GM12801 (cell line): ENCODE data around the gene RPS6KB1.

Experiments
- TF ChIP-seq, protein P1 (sequence below): IDR thresholded peaks from one replicate; pipeline ENCODE4 v1.5.1; 2011; ENCODE audit warnings: control low read depth; ENCODE audit not compliant: insufficient read length; ENCODE audit errors: extremely low read depth

RPS6KB1 gene

DNA sequence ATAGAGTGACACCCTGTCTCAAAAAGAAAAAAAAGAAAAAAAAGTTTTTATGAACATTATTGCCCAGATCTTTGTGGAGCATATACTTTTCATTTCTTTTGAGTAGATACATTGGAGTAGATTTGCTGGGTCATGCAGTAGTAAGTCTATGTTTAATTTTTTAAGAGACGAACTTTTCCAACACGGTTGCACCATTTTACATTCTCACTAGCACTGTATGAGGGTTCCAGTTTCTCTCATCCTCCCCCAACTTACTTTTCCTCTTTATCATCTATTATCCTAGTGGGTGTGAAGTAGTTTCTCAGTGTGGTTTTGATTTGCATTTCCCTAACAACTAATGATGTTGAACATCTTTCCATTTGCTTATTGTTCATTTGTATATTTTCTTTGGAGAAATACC lies 10.5 kb downstream of the RPS6KB1 start:
- TF ChIP-seq, protein P1, sequence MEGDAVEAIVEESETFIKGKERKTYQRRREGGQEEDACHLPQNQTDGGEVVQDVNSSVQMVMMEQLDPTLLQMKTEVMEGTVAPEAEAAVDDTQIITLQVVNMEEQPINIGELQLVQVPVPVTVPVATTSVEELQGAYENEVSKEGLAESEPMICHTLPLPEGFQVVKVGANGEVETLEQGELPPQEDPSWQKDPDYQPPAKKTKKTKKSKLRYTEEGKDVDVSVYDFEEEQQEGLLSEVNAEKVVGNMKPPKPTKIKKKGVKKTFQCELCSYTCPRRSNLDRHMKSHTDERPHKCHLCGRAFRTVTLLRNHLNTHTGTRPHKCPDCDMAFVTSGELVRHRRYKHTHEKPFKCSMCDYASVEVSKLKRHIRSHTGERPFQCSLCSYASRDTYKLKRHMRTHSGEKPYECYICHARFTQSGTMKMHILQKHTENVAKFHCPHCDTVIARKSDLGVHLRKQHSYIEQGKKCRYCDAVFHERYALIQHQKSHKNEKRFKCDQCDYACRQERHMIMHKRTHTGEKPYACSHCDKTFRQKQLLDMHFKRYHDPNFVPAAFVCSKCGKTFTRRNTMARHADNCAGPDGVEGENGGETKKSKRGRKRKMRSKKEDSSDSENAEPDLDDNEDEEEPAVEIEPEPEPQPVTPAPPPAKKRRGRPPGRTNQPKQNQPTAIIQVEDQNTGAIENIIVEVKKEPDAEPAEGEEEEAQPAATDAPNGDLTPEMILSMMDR: no peak

DNA sequence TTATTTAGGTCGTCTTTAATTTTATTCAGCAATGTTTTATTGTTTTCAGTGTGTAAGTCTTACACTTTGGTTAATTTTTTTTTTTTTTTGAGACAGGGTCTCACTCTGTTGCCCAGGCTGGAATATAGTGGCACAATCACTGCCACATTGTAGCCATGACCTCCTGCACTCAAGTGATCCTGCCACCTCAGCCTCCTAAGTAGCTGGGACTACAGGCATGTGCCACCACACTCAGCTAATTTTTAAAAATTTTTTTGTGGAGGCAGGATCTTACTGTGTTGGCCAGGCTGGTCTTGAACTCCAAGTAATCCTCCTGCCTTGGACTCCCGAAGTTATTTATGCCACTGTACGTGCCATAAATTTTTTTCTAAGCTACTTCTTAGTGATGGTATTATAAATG lies 14.5 kb downstream of the RPS6KB1 start:
- TF ChIP-seq, protein P1: no peak

DNA sequence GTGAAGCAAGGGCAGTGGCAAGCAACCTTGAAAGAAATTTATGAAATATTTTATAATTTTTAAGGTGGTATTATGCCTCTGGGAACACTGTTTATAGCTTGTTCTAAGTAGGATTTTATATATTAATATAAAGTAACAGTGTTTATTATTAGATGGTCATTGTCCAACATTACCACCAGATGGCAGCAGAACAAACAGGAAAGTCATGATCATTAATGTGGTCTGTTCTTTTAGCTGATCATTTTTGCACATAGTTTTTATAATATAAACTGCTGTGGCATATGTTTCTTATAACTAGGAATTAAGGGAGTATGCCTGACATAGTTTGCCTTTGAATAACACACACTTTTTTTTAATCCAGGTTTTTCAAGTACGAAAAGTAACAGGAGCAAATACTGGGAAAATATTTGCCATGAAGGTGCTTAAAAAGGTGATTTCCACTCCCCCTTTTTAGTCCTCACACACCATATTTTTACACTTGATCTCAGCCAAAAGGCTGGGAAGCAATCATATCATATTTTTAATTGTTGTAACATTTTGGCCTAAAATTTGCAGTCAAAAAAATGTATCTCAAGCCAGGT lies 21.4 kb downstream of the RPS6KB1 start:
- TF ChIP-seq, protein P1: no peak

DNA sequence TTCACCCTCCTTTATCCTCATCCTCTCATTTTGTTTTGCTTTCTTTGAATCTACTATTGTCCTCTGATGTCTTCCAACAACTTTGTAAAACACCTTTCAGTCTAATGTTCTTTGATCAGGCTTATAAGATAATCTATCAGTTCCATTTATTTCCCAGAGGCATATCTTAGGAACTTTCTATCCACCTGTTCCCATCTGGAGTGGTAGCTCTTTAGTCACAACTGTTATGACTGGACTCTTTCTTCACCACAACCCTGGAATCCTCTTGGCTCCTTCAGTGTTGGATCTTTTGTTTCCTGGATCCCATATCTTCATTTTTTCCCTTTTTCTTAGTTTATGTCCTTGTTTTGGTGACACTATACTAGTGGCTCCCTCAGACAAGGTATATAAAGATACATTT lies 23.5 kb downstream of the RPS6KB1 start:
- TF ChIP-seq, protein P1: no peak

DNA sequence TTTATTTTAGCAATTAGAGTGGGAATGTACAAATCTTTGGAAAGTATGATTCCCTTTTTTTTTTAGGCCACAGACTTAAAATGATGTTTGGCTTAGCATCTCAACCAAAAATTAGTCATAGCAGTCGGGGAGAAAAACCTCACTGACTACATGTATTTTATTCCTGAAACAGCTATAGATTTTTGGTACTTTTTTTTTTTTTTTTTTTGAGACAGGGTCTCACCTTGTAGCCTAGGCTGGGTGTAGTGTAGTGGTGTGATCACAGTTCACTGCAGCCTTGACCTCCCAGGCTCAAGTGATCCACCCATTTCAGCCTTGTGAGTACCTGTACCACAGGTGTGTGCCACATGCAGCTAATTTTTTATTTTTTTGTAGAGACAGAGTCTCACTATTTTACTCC lies 48.2 kb downstream of the RPS6KB1 start:
- TF ChIP-seq, protein P1: no peak

DNA sequence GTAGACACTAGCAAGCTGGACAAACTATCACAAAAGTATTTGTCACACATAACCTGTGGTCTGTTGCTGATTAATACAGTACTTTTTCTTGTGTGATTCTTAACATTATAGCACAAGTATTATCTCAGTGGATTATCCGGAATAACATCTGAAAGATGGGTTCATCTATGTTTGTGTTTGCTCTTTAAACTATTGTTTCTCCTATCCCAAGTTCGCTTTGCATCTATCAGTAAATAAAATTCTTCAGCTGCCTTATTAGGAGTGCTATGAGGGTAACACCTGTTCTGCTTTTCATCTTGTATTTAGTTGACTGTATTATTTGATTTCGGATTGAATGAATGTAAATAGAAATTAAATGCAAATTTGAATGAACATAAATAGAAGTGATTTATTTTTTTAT lies 57.1 kb downstream of the RPS6KB1 start:
- TF ChIP-seq, protein P1: no peak

DNA sequence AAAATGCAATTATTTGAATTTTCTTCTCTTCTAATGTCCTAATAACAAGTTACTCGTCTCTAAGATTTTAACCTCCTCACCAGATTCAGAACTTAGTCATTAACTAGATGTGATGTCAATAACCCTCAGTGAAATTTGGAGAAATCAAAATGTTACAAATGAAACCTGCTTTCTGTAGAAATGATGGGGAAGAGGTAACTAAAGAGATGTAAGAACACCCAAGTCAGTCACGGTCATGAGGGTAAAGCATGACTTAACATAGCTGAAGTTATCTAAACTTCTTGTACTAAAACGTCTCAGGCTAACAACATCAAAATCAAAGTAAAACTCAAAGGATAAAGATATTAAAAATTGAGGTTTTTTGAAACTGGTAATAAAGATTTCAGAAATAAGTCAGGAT lies 61.9 kb downstream of the RPS6KB1 start:
- TF ChIP-seq, protein P1: no peak
